ENCODE data around the gene USP53.

Gene USP53

DNA sequence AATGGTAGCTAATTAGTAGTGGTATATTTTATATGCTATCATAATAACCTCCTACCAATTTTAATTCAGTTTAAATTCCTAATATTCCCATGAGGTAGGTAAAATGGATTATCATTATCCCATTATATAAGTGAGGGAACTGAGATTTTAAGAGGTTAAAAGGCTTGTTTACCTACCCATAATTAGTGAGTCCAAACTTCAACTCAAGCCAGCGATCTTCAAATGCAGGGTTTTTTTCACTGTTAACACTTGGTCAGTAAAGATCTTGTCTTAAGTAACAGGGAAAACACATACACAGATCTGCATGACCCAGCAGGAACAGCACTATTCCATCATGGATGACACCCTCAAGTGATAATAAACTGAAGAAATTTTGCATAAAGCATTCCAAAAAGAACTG, 78.1 kb downstream of the USP53 start:
- Histone ChIP-seq H3K27ac (ENCODE audit: low read length) (no peak overlapping the region), H3K4me3 (ENCODE audit: low read length) (no peak overlapping the region), H3K4me1 (ENCODE audit: control insufficient read depth, insufficient read depth, low read length) (no peaks in the 10 kb centered on the region), H3K36me3 (ENCODE audit: control insufficient read depth, insufficient read depth, low read length) (no peaks in the 10 kb centered on the region), H3K9me3 (ENCODE audit: control insufficient read depth, insufficient read depth, low read length) (no peaks in the 10 kb centered on the region), H3K27me3 (ENCODE audit: control insufficient read depth, insufficient read depth, low read length) (no peaks in the 10 kb centered on the region)
- no CpG with 5 or more reads among the region's 1 CpG for WGBS (ENCODE audit: insufficient coverage, insufficient read length)
- DNase-seq (ENCODE audit: low read depth, low spot score): no peak

DNA sequence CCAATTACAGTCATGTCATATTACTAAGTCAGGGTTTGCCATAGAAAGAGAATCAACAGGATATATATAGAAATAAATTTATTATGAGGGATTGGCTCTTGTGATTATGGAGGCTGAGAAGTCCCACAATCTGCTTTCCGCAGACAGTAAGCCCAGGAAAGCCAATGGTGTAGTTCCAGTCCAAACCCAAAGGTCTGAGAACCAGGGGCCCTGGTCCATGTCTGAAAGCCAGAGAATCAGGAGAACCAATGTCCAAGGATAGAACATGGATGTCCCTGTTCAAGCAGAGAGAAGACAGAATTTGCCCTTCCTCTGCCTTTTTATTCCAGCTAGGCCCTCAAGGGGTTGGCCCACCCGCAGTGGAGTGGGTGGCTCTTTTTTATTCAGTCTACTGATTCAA, 83.8 kb downstream of the USP53 start:
- WGBS (ENCODE audit: insufficient coverage, insufficient read length): no CpG with 5 or more reads among the region's 2 CpGs
- no peaks in the 10 kb centered on the region for H3K27me3 ChIP-seq (ENCODE audit: control insufficient read depth, insufficient read depth, low read length)
- H3K36me3 ChIP-seq (ENCODE audit: control insufficient read depth, insufficient read depth, low read length): no peaks in the 10 kb centered on the region
- no peak overlapping the region for H3K27ac ChIP-seq (ENCODE audit: low read length)
- H3K9me3 ChIP-seq (ENCODE audit: control insufficient read depth, insufficient read depth, low read length): no peaks in the 10 kb centered on the region; the same call in 1 of the 2 replicates
- H3K4me3 ChIP-seq (ENCODE audit: low read length): no peak overlapping the region
- peaks cover 3% of the 10 kb centered on the region; the same call in 1 of the 2 replicates for H3K4me1 ChIP-seq (ENCODE audit: control insufficient read depth, insufficient read depth, low read length)
- DNase-seq (ENCODE audit: low read depth, low spot score): no peak

DNA sequence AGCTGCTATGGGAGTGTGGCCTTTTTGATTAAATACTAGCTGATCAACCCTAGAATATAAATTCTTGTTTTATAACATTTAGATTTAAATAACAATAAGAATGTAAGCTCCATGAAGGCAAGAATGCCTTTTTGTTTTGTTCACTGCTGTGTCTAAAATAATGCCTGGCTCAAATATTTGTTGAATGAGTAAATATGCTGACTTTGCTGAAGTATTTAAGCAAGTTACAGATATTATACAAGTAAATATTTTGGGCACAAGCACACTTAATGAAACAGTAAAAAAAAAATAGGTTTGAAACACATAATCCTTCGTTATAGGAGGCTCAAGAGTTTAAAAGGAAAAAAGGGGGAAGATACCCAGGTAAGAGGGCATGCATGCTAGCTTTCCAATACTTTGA, 85.3 kb downstream of the USP53 start:
- no peak for DNase-seq (ENCODE audit: low read depth, low spot score)
- no CpG with 5 or more reads among the region's 1 CpG for WGBS (ENCODE audit: insufficient coverage, insufficient read length)
- H3K9me3 ChIP-seq (ENCODE audit: control insufficient read depth, insufficient read depth, low read length): no peaks in the 10 kb centered on the region; the same call in 1 of the 2 replicates
- H3K27ac ChIP-seq (ENCODE audit: low read length): no peak overlapping the region
- peaks cover 3% of the 10 kb centered on the region; the same call in 1 of the 2 replicates for H3K4me1 ChIP-seq (ENCODE audit: control insufficient read depth, insufficient read depth, low read length)
- H3K4me3 ChIP-seq (ENCODE audit: low read length): no peak overlapping the region
- no peaks in the 10 kb centered on the region for H3K36me3 ChIP-seq (ENCODE audit: control insufficient read depth, insufficient read depth, low read length)
- no peaks in the 10 kb centered on the region for H3K27me3 ChIP-seq (ENCODE audit: control insufficient read depth, insufficient read depth, low read length)

DNA sequence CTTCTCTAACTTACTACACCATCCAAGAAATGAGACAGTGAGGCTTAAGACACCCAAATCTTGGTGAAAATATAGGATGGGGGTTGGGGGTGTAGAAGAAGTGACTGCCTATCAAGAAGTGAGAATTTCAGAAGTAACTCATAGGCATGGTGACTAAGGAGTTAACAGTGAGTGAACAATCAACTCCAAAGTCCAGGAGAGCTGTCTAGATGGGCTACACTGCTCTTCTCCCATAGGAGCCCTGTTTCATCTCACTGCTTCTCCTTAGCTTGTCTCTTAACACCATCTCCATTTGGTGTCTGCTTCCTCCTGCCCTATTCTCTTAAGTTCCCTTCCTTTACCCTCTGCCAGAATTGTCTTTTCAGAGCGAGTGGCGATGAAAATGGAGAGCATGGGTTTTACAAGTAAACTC, 86.8 kb downstream of the USP53 start:
- Histone ChIP-seq H3K4me3 (ENCODE audit: low read length) (peak overlapping the region; percentile 39; the same call in 1 of the 2 replicates), H3K36me3 (ENCODE audit: control insufficient read depth, insufficient read depth, low read length) (no peaks in the 10 kb centered on the region), H3K27ac (ENCODE audit: low read length) (no peak overlapping the region), H3K4me1 (ENCODE audit: control insufficient read depth, insufficient read depth, low read length) (peaks cover 3% of the 10 kb centered on the region; the same call in 1 of the 2 replicates), H3K9me3 (ENCODE audit: control insufficient read depth, insufficient read depth, low read length) (no peaks in the 10 kb centered on the region; the same call in 1 of the 2 replicates), H3K27me3 (ENCODE audit: control insufficient read depth, insufficient read depth, low read length) (no peaks in the 10 kb centered on the region)
- DNase-seq (ENCODE audit: low read depth, low spot score): no peak
- no CpG with 5 or more reads among the region's 2 CpGs for WGBS (ENCODE audit: insufficient coverage, insufficient read length)

DNA sequence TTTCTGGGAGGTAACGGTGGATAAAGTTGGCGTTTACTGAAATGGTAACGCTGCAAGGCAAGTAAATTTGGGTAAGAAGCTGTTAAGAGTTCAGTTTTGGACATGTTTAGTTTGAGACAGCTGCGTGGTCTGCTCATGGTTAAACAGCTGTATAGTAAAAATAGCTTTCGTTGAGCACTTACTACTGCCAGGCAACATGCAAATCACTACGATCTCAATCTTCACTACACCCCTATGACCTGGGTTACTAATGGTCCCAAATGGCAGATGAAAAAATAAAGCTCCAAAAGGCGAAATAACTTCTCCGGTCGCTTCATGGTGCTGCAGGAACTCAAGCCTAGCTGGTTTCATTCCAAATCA, 87.2 kb downstream of the USP53 start:
- no peaks in the 10 kb centered on the region for H3K27me3 ChIP-seq (ENCODE audit: control insufficient read depth, insufficient read depth, low read length)
- peaks cover 3% of the 10 kb centered on the region; the same call in 1 of the 2 replicates for H3K4me1 ChIP-seq (ENCODE audit: control insufficient read depth, insufficient read depth, low read length)
- peak overlapping the region; percentile 39; the same call in 1 of the 2 replicates for H3K4me3 ChIP-seq (ENCODE audit: low read length)
- DNase-seq (ENCODE audit: low read depth, low spot score): no peak
- WGBS (ENCODE audit: insufficient coverage, insufficient read length): no CpG with 5 or more reads among the region's 9 CpGs
- H3K36me3 ChIP-seq (ENCODE audit: control insufficient read depth, insufficient read depth, low read length): no peaks in the 10 kb centered on the region
- no peaks in the 10 kb centered on the region; the same call in 1 of the 2 replicates for H3K9me3 ChIP-seq (ENCODE audit: control insufficient read depth, insufficient read depth, low read length)
- no peak overlapping the region for H3K27ac ChIP-seq (ENCODE audit: low read length)

DNA sequence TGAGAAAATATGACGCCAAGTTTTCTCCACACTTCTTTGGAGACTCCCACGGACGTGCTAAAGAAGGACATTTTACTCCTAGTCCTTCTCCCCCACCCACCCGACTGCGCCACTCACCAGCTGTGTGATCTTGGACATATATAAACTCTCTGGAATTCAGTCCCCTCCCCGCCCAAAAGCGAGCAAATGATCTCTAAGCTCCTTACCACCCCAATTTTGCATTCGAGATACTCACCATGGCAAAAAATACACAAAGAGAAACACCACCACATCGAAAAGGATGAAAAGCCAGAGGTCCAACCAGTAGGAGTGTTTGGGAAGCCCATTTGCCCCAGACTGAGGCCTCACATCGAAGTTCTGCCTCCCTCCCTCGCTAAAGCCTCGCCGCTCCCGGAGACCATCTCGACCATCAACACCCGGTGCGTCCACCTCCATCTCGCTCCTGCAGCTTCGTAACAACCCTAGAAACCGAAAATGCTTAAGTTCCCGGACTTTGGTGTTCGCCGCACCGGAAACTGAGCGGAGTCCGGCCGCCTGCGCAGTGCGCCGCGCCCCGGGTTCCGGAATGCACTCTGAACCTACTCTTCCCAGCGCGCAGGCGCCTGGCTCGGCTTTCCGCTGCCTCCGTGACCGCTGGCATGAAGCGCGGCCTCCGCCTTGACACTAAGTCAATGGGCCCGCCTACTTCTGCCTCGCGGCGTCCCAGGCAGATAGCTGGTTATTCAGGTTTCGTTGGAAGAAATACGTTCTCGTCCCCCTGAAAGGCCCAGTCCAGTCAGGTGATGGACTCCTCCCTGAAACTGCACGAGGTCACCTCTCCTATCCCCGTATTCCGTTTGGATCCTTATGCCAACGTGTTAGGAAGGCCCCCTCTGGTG, 87.8 kb downstream of the USP53 start:
- Histone ChIP-seq H3K27me3 (ENCODE audit: control insufficient read depth, insufficient read depth, low read length) (no peaks in the 10 kb centered on the region), H3K4me1 (ENCODE audit: control insufficient read depth, insufficient read depth, low read length) (peaks cover 3% of the 10 kb centered on the region; the same call in 1 of the 2 replicates), H3K27ac (ENCODE audit: low read length) (no peak overlapping the region), H3K36me3 (ENCODE audit: control insufficient read depth, insufficient read depth, low read length) (no peaks in the 10 kb centered on the region), H3K9me3 (ENCODE audit: control insufficient read depth, insufficient read depth, low read length) (no peaks in the 10 kb centered on the region; the same call in 1 of the 2 replicates), H3K4me3 (ENCODE audit: low read length) (peak overlapping the region; percentile 39; the same call in 1 of the 2 replicates)
- peak; percentile 78 for DNase-seq (ENCODE audit: low read depth, low spot score)
- no CpG with 5 or more reads among the region's 54 CpGs for WGBS (ENCODE audit: insufficient coverage, insufficient read length)

DNA sequence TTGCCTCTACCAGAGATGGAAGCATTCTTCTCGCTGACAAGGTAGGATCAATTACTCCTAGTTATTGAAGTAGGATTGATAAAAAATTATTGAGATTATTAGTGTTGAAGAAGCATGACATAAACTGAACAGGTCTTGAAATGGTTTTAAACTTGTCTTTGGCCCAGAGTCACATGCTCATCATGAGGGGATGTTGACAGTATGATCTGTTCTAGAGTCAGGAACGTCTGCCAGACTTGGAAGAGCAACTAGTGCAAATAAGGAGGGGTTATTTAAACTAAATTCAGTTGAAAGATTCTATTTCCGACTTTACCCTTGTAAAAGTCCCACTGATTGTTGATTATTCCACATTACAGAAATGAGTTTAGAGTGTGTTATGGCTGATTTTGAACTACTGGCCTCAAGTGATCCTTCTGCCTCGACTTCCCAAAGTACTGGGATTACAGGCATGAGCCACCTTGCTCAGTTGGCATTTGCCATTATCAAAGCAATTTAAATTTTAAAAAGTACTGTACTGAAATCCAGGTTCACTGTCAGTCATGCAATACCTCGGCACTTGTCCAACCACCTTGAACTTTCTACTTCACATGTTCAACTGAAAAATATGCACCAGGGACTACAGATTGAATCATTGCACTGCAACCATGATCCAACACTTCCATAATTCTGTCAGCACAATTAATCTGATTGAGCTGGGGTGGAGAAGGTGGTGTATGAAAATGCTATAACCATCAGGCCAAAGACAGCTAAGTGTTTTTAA, 89.7 kb downstream of the USP53 start:
- no peak overlapping the region for H3K27ac ChIP-seq (ENCODE audit: low read length)
- no CpG with 5 or more reads among the region's 5 CpGs for WGBS (ENCODE audit: insufficient coverage, insufficient read length)
- no peak overlapping the region for H3K4me3 ChIP-seq (ENCODE audit: low read length)
- no peaks in the 10 kb centered on the region for H3K27me3 ChIP-seq (ENCODE audit: control insufficient read depth, insufficient read depth, low read length)
- no peaks in the 10 kb centered on the region for H3K9me3 ChIP-seq (ENCODE audit: control insufficient read depth, insufficient read depth, low read length)
- peaks cover 1% of the 10 kb centered on the region; the same call in 1 of the 2 replicates for H3K4me1 ChIP-seq (ENCODE audit: control insufficient read depth, insufficient read depth, low read length)
- no peaks in the 10 kb centered on the region for H3K36me3 ChIP-seq (ENCODE audit: control insufficient read depth, insufficient read depth, low read length)
- no peak for DNase-seq (ENCODE audit: low read depth, low spot score)

DNA sequence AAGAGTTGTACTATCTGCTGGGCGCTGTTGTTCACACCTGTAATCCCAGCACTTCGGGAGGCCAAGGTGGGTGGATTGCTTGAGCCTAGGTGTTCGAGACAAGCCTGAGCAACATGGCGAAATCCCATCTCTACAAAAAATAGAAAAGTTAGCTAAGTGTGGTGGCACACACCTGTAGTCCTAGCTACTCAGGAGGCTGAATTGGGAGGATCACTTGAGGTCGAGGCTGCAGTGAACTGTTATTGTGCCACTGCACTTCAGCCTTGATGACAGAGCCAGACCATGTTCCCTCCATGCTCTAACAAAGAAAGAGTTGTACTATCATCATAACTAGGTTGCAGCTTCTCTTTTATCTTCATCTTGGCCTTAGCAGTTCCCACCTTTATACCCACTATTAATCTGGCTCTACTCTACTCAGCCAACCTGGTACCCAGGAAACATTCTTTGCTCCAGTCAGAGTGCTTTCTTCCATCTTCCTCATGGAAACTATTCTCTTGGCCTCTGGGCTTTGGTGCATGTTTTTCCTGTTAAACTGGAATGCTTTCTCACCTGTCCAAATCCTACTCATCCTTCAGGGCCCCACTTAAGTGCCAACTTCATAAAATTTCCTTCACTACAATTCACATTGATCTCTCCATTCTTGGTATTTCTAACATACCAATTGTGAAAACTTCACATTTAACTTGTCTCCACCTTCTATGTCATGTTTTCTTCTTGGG, 91.2 kb downstream of the USP53 start:
- H3K4me1 ChIP-seq (ENCODE audit: control insufficient read depth, insufficient read depth, low read length): peaks cover 1% of the 10 kb centered on the region; the same call in 1 of the 2 replicates
- H3K27me3 ChIP-seq (ENCODE audit: control insufficient read depth, insufficient read depth, low read length): no peaks in the 10 kb centered on the region
- H3K27ac ChIP-seq (ENCODE audit: low read length): no peak overlapping the region
- WGBS (ENCODE audit: insufficient coverage, insufficient read length): no CpG with 5 or more reads among the region's 5 CpGs
- H3K4me3 ChIP-seq (ENCODE audit: low read length): no peak overlapping the region
- DNase-seq (ENCODE audit: low read depth, low spot score): no peak
- no peaks in the 10 kb centered on the region for H3K36me3 ChIP-seq (ENCODE audit: control insufficient read depth, insufficient read depth, low read length)
- no peaks in the 10 kb centered on the region for H3K9me3 ChIP-seq (ENCODE audit: control insufficient read depth, insufficient read depth, low read length)

DNA sequence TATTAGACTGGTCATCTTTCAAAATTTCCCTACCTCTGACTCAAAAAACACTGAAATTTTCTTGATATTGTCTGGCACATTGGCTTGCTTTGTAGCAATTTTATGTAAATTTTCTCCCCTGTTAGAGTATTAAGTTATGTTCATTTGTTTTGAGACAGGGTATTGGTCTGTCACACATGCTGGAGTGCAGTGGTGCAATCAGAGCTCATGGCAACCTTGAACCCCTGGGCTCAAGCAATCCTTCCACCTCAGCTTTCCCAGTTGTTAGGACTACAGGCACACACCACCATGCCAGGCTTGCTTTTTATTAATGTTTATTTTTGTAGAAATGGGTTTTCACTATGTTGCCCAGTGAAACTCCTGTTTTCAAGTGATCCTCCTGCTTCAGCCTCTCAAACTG, 91.9 kb downstream of the USP53 start:
- DNase-seq (ENCODE audit: low read depth, low spot score): no peak
- Histone ChIP-seq H3K27me3 (ENCODE audit: control insufficient read depth, insufficient read depth, low read length) (no peaks in the 10 kb centered on the region), H3K4me3 (ENCODE audit: low read length) (no peak overlapping the region), H3K4me1 (ENCODE audit: control insufficient read depth, insufficient read depth, low read length) (no peaks in the 10 kb centered on the region; the same call in 1 of the 2 replicates), H3K36me3 (ENCODE audit: control insufficient read depth, insufficient read depth, low read length) (no peaks in the 10 kb centered on the region), H3K27ac (ENCODE audit: low read length) (no peak overlapping the region), H3K9me3 (ENCODE audit: control insufficient read depth, insufficient read depth, low read length) (no peaks in the 10 kb centered on the region)

DNA sequence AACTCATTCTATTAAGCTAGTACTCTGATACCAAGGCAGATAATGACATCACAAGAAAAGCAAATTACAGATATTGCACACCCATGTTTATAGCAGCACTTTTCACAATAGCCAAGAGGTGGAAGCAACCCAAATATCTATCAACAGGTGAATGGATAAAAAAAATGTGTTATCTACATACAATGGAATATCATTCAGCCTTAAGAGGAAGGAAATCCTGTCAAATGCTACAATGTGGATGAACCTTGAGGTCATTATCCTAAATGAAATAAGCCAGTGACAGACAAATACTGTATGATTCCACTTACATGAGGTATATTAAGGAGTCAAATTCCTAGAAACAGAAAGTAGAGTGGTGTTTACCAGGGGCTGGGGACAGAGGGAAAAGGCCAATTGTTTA, 95.1 kb downstream of the USP53 start:
- no peak for DNase-seq (ENCODE audit: low read depth, low spot score)
- Histone ChIP-seq H3K4me1 (ENCODE audit: control insufficient read depth, insufficient read depth, low read length) (no peaks in the 10 kb centered on the region), H3K36me3 (ENCODE audit: control insufficient read depth, insufficient read depth, low read length) (no peaks in the 10 kb centered on the region), H3K4me3 (ENCODE audit: low read length) (no peak overlapping the region), H3K9me3 (ENCODE audit: control insufficient read depth, insufficient read depth, low read length) (no peaks in the 10 kb centered on the region), H3K27ac (ENCODE audit: low read length) (no peak overlapping the region), H3K27me3 (ENCODE audit: control insufficient read depth, insufficient read depth, low read length) (no peaks in the 10 kb centered on the region)

All from iPS DF 6.9 (cell line).